Endothelial cell of umbilical vein (primary cell): Measurements from ENCODE around the gene CELA3A. TPM values are rescaled to one million over a fixed set of nuclear protein-coding genes. Genes with fewer than 3 reads are reported as not detected.

Experiments
- BruUV-seq: library from RNA; stranded (reverse); fragments of 400-500 nt; replicated peaks from 2 replicates; lab custom pipeline; 2021; lab: Mats Ljungman, UMichigan
- CTCF ChIA-PET: fragments of 300-600, 350-600 bp; sonication (Branson Sonifier 250); formaldehyde crosslinking; loops from one replicate; lab custom pipeline; 2021; ENCODE audit warnings: antibody characterized with exemption, inconsistent platforms; lab: Charles Lee
- POLR2A ChIA-PET: fragments of 300-600, 350-600 bp; sonication (Branson Sonifier 250); formaldehyde crosslinking; loops from one replicate; lab custom pipeline; 2021; ENCODE audit warnings: antibody characterized with exemption, inconsistent platforms; lab: Charles Lee
- DNase-seq: peaks from one replicate; pipeline ENCODE4 v3.0.0-alpha.2; 2011; ENCODE audit warnings: low read depth, low spot score
- FAIRE-seq: peaks from 2 replicates; lab custom pipeline; 2011; peaks lifted over from hg19 to GRCh38; lab: Jason Lieb, UNC
- H2AFZ ChIP-seq: 2 replicates; pipeline ENCODE4 v1.6.0; 2012; ENCODE audit warnings: low read depth, low read length, control low read depth, inconsistent platforms
- H3K27ac ChIP-seq: 2 replicates; pipeline ENCODE4 v1.5.1; 2011; ENCODE audit warnings: low read depth, mild to moderate bottlenecking, control low read depth, low read length, moderate library complexity; ENCODE audit not compliant: insufficient read depth
- H3K27me3 ChIP-seq, 2 experiments: 2 replicates each; pipeline versions ENCODE4 v1.6.0 to v1.6.1; 2011; ENCODE audit warnings: low read length in 2 of 2, mixed read lengths in 1 of 2; ENCODE audit not compliant: control insufficient read depth in 2 of 2, insufficient read depth in 2 of 2
- H3K36me3 ChIP-seq, 2 experiments: 2 replicates in 1 of 2; 3 replicates in 1 of 2; pipeline ENCODE4 v1.5.1; 2011; ENCODE audit warnings: low read length in 2 of 2, mild to moderate bottlenecking in 1 of 2, moderate library complexity in 1 of 2; ENCODE audit not compliant: control insufficient read depth in 2 of 2, insufficient read depth in 2 of 2; ENCODE audit errors: extremely low read depth in 1 of 2
- H3K4me1 ChIP-seq: 3 replicates; pipeline ENCODE4 v1.5.1; 2011; ENCODE audit warnings: mild to moderate bottlenecking, low read length; ENCODE audit not compliant: control insufficient read depth, insufficient read depth; ENCODE audit errors: extremely low read depth
- H3K4me2 ChIP-seq: 2 replicates; pipeline ENCODE4 v1.6.1; 2011; ENCODE audit warnings: low read length, control low read depth, mixed read lengths; ENCODE audit not compliant: insufficient read depth
- H3K4me3 ChIP-seq, 3 experiments: fragments of 200-600 bp in 1 of 3; sonication (generic), shearing (Covaris generic) in 1 of 3; replicated peaks in 1 of 3; 2 replicates each; pipeline ENCODE4 v1.5.1; 2011 to 2016; ENCODE audit warnings: control low read depth in 3 of 3, low read length in 3 of 3, mild to moderate bottlenecking in 2 of 3, inconsistent platforms in 1 of 3, low read depth in 1 of 3, moderate library complexity in 1 of 3; ENCODE audit not compliant: insufficient read depth in 1 of 3
- H3K79me2 ChIP-seq: 2 replicates; pipeline ENCODE4 v1.6.0; 2012; ENCODE audit warnings: low read length, inconsistent platforms; ENCODE audit not compliant: control insufficient read depth, insufficient read depth
- H3K9ac ChIP-seq: replicated peaks from 2 replicates; pipeline ENCODE3; 2011; ENCODE audit warnings: low read length, control low read depth; ENCODE audit not compliant: insufficient read depth; ENCODE audit errors: extremely low read depth
- H3K9me1 ChIP-seq: replicated peaks from 3 replicates; pipeline ENCODE4 v1.6.0; 2011; ENCODE audit warnings: mild to moderate bottlenecking, low read length; ENCODE audit not compliant: control insufficient read depth, insufficient read depth; ENCODE audit errors: extremely low read depth
- H3K9me3 ChIP-seq: replicated peaks from 2 replicates; pipeline ENCODE4 v1.5.1; 2012; ENCODE audit warnings: low read length, inconsistent platforms; ENCODE audit not compliant: control insufficient read depth, insufficient read depth
- H4K20me1 ChIP-seq: replicated peaks from 2 replicates; pipeline ENCODE3; 2011; ENCODE audit warnings: mild to moderate bottlenecking, low read length; ENCODE audit not compliant: control insufficient read depth, insufficient read depth; ENCODE audit errors: extremely low read depth
- CTCF ChIP-seq, 2 donors: IDR thresholded peaks; 1 replicate in 1 of 2; 2 replicates in 1 of 2; pipeline ENCODE4 v1.5.1; 2011; ENCODE audit warnings: low read length in 2 of 2, mild to moderate bottlenecking in 2 of 2, moderate library complexity in 2 of 2, control low read depth in 1 of 2, inconsistent platforms in 1 of 2, low read depth in 1 of 2; ENCODE audit not compliant: insufficient read depth in 1 of 2; ENCODE audit errors: extremely low read depth in 1 of 2
- EZH2 ChIP-seq: IDR thresholded peaks from 2 replicates; pipeline ENCODE4 v1.6.1; 2012; ENCODE audit warnings: borderline replicate concordance, low read depth, mild to moderate bottlenecking, moderate library complexity, low read length, inconsistent platforms; ENCODE audit not compliant: severe bottlenecking
- FOS ChIP-seq: IDR thresholded peaks from 2 replicates; pipeline ENCODE4 v1.6.1; 2011; ENCODE audit warnings: mild to moderate bottlenecking, low read length, moderate library complexity, borderline replicate concordance; ENCODE audit not compliant: insufficient read depth
- GATA2 ChIP-seq: IDR thresholded peaks from 2 replicates; pipeline ENCODE4 v1.7.0; 2011; ENCODE audit warnings: low read depth, mild to moderate bottlenecking, moderate library complexity, mixed read lengths, low read length; ENCODE audit not compliant: insufficient read length, insufficient read depth
- JUN ChIP-seq: IDR thresholded peaks from 2 replicates; pipeline ENCODE4 v1.6.1; 2011; ENCODE audit warnings: borderline replicate concordance, low read depth; ENCODE audit not compliant: insufficient read length, insufficient read depth
- MAX ChIP-seq: IDR thresholded peaks from 2 replicates; pipeline ENCODE4 v1.6.1; 2011; ENCODE audit not compliant: insufficient read depth, insufficient read length
- MYC ChIP-seq: IDR thresholded peaks from one replicate; pipeline ENCODE4 v1.6.1; 2011; ENCODE audit warnings: mild to moderate bottlenecking, low read depth, low read length
- POLR2A ChIP-seq: IDR thresholded peaks from 2 replicates; pipeline ENCODE4 v1.6.1; 2012; ENCODE audit warnings: low read depth, mild to moderate bottlenecking, control low read depth, low read length
- POLR2AphosphoS5 ChIP-seq: IDR thresholded peaks from 2 replicates; pipeline ENCODE4 v1.6.1; 2012; ENCODE audit warnings: low read depth, mild to moderate bottlenecking, control low read depth, low read length, moderate library complexity; ENCODE audit not compliant: insufficient read depth
- dilution Hi-C: fragments of 300-500 bp; cut with MboI; formaldehyde crosslinking; loops from one replicate; pipeline ENCODE4 v1.15.0; 2019; ENCODE audit warnings: low sequenced_read_pairs; ENCODE audit not compliant: extremely low pct_ligation_motif_present
- intact Hi-C: fragments of 100-400 bp; cut with micrococcal nuclease; formaldehyde crosslinking; loops from one replicate; pipeline ENCODE4 v1.10.0; 2022
- polyA plus RNA-seq, 4 experiments: library from polyadenylated mRNA; depleted of rRNA in 3 of 4; stranded (reverse) in 3 of 4; unstranded in 1 of 4; fragments of >200 nt; gene quantifications; 2 replicates each; pipeline versions ENCODE4 v1.2.1 to v1.2.3, GENCODE V29; 2011 to 2012; ENCODE audit warnings: missing spikeins in 1 of 4
- total RNA-seq: library from RNA; stranded (reverse); gene quantifications from 2 replicates; pipeline ENCODE4 v1.2.3, GENCODE V29; 2021

Gene CELA3A
- total and polyA plus RNA-seq, 2 donors (not counting 3 experiments of a cell fraction or from before 2014, with no cell fraction given): not detected

- Histone ChIP-seq H3K4me2 (no peak overlapping the region), H3K27me3 (no peaks in the 10 kb centered on the region), H3K9ac (no peak overlapping the region), H3K27ac (no peak overlapping the region), H3K9me1 (no peaks in the 10 kb centered on the region), H4K20me1 (no peaks in the 10 kb centered on the region), H3K4me1 (no peaks in the 10 kb centered on the region), H3K9me3 (no peaks in the 10 kb centered on the region), H2AFZ (no peak overlapping the region), H3K79me2 (peaks cover 7% of the 10 kb centered on the region), H3K4me3 (no peak overlapping the region), H3K36me3 (no peaks in the 10 kb centered on the region)
- CTCF ChIA-PET: interaction anchor here (1.3 to 1.5 kb wide), 2 partner anchors 8 to 19 kb away, joined by 3 to 5 read pairs; no protein-coding TSS in a partner anchor
- TF ChIP-seq MAX (no peak), POLR2AphosphoS5 (no peak), JUN (no peak), POLR2A (no peak), FOS (no peak), CTCF (IDR thresholded peaks at IDR 0.05; ENCODE audit: extremely low read depth in 1 of 2, insufficient read depth in 1 of 2, low read depth in 1 of 2, low read length in 2 of 2) (no peak), EZH2 (no peak), MYC (no peak), GATA2 (no peak)
- DNase-seq (no peak), FAIRE-seq (no peak)
- dilution Hi-C loops (no loop called here), intact Hi-C loops (no loop called here)
- POLR2A ChIA-PET: no interaction called here
- BruUV-seq: no TSS peak
Measured at GRCh38 chr1:22048351-22049192, 47.1 kb downstream of the CELA3A start.
